Kidney epithelial cell (primary cell): Measurements from ENCODE around the gene GJB1. TPM values are rescaled to one million over a fixed set of nuclear protein-coding genes. Genes with fewer than 3 reads are reported as not detected.

ENCODE experiments used
- DNase-seq: peaks from one replicate; pipeline ENCODE4 v3.0.0-alpha.2; 2010; ENCODE audit warnings: low read depth
- H3K27me3 ChIP-seq: 2 replicates; pipeline ENCODE4 v1.6.0; 2011; ENCODE audit warnings: low read length; ENCODE audit not compliant: control insufficient read depth, insufficient read depth
- H3K36me3 ChIP-seq: 2 replicates; pipeline ENCODE4 v1.5.1; 2011; ENCODE audit warnings: low read length; ENCODE audit not compliant: control insufficient read depth, insufficient read depth
- H3K4me3 ChIP-seq: 2 replicates; pipeline ENCODE4 v1.5.1; 2011; ENCODE audit warnings: low read depth, mild to moderate bottlenecking, control low read depth, low read length
- total RNA-seq: library from RNA; depleted of rRNA; stranded (reverse); fragments of >200 nt; gene quantifications from 2 replicates; pipeline ENCODE4 v1.2.3, GENCODE V29; 2015
- TF ChIP-seq, protein P1 (sequence below): IDR thresholded peaks from 2 replicates; pipeline ENCODE4 v1.5.1; 2011; ENCODE audit warnings: mild to moderate bottlenecking, moderate library complexity, low read length, control low read depth, inconsistent platforms; ENCODE audit not compliant: insufficient read depth, poor library complexity, severe bottlenecking

Gene GJB1
- total RNA-seq, 1 donor from 2014 or later, result not detected

- Histone ChIP-seq H3K4me3 (no peak overlapping the region), H3K36me3 (no peaks in the 10 kb centered on the region), H3K27me3 (no peaks in the 10 kb centered on the region)
- DNase-seq, result no peak
- TF ChIP-seq, protein P1, sequence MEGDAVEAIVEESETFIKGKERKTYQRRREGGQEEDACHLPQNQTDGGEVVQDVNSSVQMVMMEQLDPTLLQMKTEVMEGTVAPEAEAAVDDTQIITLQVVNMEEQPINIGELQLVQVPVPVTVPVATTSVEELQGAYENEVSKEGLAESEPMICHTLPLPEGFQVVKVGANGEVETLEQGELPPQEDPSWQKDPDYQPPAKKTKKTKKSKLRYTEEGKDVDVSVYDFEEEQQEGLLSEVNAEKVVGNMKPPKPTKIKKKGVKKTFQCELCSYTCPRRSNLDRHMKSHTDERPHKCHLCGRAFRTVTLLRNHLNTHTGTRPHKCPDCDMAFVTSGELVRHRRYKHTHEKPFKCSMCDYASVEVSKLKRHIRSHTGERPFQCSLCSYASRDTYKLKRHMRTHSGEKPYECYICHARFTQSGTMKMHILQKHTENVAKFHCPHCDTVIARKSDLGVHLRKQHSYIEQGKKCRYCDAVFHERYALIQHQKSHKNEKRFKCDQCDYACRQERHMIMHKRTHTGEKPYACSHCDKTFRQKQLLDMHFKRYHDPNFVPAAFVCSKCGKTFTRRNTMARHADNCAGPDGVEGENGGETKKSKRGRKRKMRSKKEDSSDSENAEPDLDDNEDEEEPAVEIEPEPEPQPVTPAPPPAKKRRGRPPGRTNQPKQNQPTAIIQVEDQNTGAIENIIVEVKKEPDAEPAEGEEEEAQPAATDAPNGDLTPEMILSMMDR, result no peak
Measured at GRCh38 chrX:71244359-71245128, 21.5 kb downstream of the GJB1 start.

DNA sequence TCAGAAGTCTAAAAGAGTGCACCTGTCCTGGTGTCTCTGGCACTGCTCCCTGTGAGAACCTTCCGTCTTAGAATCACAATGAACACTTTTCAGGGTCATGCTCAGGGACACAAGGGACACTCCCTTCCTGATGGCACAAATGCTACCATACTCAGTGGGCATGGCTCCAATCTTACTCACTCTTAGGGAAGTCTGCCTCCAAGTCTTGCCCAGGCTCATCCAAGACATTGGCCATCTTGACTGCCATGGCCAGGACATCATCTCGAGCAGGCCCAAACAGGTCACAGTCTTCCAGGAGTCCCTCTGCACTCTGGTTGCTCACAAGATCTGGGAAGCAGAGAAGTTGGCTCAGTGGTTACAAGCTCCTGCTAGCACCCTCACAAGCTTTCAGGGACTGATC lies 22.1 kb downstream of the GJB1 start:
- no peaks in the 10 kb centered on the region for H3K36me3 ChIP-seq
- TF ChIP-seq, protein P1, result no peak
- H3K4me3 ChIP-seq, result no peak overlapping the region
- no peaks in the 10 kb centered on the region for H3K27me3 ChIP-seq
- DNase-seq, result no peak

GRCh38 chrX:71250841-71251240 lies 27.8 kb downstream of the GJB1 start:
- DNase-seq, result no peak
- TF ChIP-seq, protein P1, result no peak
- no peaks in the 10 kb centered on the region for H3K27me3 ChIP-seq
- H3K4me3 ChIP-seq, result no peak overlapping the region
- H3K36me3 ChIP-seq, result no peaks in the 10 kb centered on the region

- Histone ChIP-seq H3K4me3 (no peak overlapping the region), H3K27me3 (no peaks in the 10 kb centered on the region), H3K36me3 (no peaks in the 10 kb centered on the region)
- TF ChIP-seq, protein P1, result no peak
- no peak for DNase-seq
Measured at GRCh38 chrX:71251466-71251973, 28.5 kb downstream of the GJB1 start.

DNA sequence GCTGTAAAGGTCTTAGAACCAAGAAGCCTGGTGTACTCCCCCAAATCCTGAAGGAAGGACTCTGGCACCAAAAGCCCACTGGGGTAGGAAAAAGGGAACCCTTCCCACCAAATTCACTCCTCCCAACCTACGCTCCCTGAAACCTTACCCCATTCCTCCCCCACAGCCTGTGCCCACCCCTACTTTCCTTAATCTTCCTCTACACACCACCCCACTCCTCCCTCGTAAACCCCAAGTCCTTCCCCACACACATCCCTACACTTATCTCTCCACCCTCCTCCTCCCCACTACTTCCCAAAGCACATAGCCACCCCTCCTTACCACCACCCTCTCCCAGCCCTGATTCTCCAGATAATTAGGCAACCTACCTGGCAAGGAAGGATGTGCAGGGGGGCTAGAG lies 29.2 kb downstream of the GJB1 start:
- no peak for DNase-seq
- Histone ChIP-seq H3K4me3 (no peak overlapping the region), H3K36me3 (no peaks in the 10 kb centered on the region), H3K27me3 (no peaks in the 10 kb centered on the region)
- TF ChIP-seq, protein P1, result no peak
